NB4 (cell line): ENCODE measurements around the gene NEB.

ENCODE experiments used
- DNase-seq: peaks from one replicate; pipeline ENCODE4 v3.0.0; 2010; ENCODE audit warnings: low read depth
- H3K4me3 ChIP-seq: one replicate; pipeline ENCODE4 v1.5.1; 2011; ENCODE audit warnings: mild to moderate bottlenecking, low read depth, low read length, moderate library complexity
- MYC ChIP-seq: IDR thresholded peaks from 2 replicates; pipeline ENCODE4 v1.6.1; 2011; ENCODE audit warnings: low read depth, low read length
- POLR2A ChIP-seq: IDR thresholded peaks from 2 replicates; pipeline ENCODE4 v1.6.1; 2011; ENCODE audit warnings: mild to moderate bottlenecking; ENCODE audit not compliant: insufficient read length; ENCODE audit errors: extremely low read depth
- TF ChIP-seq, protein P1 (sequence below): IDR thresholded peaks from one replicate; pipeline ENCODE4 v1.5.1; 2012; ENCODE audit warnings: low read depth, low read length
- TF ChIP-seq, protein P2 (sequence below): IDR thresholded peaks from 2 replicates; pipeline ENCODE4 v1.6.1; 2011; ENCODE audit warnings: low read depth, low read length

NEB gene

GRCh38 chr2:151634736-151635467, 99.4 kb downstream of the NEB start:
- TF ChIP-seq POLR2A (no peak), MYC (no peak)
- TF ChIP-seq, protein P1, sequence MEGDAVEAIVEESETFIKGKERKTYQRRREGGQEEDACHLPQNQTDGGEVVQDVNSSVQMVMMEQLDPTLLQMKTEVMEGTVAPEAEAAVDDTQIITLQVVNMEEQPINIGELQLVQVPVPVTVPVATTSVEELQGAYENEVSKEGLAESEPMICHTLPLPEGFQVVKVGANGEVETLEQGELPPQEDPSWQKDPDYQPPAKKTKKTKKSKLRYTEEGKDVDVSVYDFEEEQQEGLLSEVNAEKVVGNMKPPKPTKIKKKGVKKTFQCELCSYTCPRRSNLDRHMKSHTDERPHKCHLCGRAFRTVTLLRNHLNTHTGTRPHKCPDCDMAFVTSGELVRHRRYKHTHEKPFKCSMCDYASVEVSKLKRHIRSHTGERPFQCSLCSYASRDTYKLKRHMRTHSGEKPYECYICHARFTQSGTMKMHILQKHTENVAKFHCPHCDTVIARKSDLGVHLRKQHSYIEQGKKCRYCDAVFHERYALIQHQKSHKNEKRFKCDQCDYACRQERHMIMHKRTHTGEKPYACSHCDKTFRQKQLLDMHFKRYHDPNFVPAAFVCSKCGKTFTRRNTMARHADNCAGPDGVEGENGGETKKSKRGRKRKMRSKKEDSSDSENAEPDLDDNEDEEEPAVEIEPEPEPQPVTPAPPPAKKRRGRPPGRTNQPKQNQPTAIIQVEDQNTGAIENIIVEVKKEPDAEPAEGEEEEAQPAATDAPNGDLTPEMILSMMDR: no peak
- TF ChIP-seq, protein P2, sequence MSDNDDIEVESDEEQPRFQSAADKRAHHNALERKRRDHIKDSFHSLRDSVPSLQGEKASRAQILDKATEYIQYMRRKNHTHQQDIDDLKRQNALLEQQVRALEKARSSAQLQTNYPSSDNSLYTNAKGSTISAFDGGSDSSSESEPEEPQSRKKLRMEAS: no peak
- DNase-seq: no peak
- no peak overlapping the region for H3K4me3 ChIP-seq

DNA sequence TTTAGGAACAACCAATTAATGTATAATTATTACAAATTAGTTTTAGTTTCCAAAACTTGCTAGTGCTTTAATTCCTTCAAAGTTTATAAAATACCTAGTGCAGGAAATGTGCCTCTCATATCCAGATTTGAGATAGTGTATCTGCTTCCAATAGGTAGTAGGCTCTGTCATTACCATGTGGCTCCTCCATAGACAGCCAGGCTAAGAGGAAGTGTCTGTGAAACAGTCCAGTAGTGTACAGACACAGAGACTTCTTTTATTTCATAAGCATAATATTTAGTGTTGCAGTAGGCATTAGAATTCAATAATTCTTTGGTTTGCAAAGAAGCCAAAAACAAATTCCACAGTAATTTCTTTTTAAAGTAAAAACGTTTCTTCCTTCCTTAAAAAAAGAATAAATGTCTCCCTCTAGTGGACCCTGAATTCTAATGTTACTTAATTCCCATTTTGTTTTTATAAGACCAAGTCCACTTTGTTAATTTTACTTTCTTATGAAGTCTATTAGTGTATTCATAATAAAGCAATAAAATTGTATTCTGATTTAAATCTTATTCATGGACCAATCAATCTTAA, 101.2 kb downstream of the NEB start:
- TF ChIP-seq MYC: no peak
- TF ChIP-seq, protein P1: no peak
- TF ChIP-seq, protein P2: no peak
- TF ChIP-seq POLR2A: no peak
- no peak overlapping the region for H3K4me3 ChIP-seq
- peak; percentile 45 for DNase-seq

- H3K4me3 ChIP-seq: no peak overlapping the region
- no peak for DNase-seq
- TF ChIP-seq, protein P2: no peak
- no peak for TF ChIP-seq MYC
- no peak for TF ChIP-seq POLR2A
- TF ChIP-seq, protein P1: no peak
These were observed 103.9 kb downstream of the NEB start for GRCh38 chr2:151630372-151630771.

GRCh38 chr2:151627353-151627752, 106.9 kb downstream of the NEB start:
- H3K4me3 ChIP-seq: no peak overlapping the region
- no peak for DNase-seq
- TF ChIP-seq, protein P2: no peak
- TF ChIP-seq, protein P1: no peak
- TF ChIP-seq POLR2A: no peak
- no peak for TF ChIP-seq MYC

DNA sequence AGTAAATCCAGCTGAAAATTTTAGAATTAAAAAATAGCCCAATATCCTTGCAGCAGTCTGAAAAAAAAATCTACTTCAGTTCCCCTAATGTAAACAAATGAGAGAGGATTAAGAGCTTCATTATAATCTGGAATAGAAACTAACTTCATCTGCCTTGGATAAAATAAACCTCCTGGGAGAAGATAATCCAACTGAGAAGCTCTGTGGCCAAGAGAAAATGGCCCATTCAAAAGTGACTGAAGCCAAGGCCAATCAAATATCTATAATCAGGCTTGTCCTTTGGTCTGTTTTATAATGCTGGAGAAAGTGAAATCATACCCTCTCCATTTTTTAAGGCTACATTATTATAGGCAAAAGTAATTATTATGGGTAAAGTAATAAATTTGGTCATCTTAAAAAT, 110.0 kb downstream of the NEB start:
- no peak for DNase-seq
- no peak overlapping the region for H3K4me3 ChIP-seq
- TF ChIP-seq, protein P2: no peak
- TF ChIP-seq MYC (no peak), POLR2A (no peak)
- TF ChIP-seq, protein P1: no peak
